ENCODE results near the gene RAB39A.

Gene RAB39A

DNA sequence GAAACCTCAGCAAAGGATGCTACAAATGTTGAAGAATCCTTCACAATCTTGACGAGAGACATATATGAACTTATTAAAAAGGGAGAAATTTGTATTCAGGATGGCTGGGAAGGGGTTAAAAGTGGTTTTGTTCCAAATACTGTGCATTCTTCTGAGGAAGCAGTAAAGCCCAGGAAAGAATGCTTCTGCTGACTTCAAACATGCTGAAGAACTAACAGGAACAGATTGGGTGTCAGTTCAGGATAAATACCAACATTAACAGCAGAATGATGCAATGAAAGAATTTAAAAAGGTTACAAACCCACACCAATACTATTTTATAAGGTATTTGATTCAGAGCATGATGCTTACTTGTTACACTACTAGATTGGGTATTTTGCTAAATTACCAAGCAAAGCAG is 33.9 kb downstream of the RAB39A start:
- DNase-seq (ENCODE audit: low spot score): no peak

DNA sequence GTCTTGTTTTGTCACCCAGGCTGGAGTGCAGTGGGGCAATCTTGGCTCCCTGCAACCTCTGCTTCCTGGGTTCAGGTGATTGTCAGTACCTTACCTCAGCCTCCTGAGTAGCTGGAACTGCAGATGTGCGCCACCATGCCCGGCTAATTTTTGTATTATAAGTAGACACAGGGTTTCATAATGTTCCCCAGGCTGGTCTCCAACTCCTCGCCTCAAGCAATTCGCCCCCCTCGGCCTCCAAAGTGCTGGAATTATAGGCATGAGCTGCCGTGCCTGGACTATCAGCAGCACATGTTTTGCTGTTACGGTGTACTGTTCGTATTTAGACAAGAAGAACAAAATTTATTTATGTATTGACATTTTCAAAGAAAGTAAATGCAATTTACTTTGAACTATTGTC is 34.8 kb downstream of the RAB39A start:
- no peak for DNase-seq (ENCODE audit: low spot score)

DNA sequence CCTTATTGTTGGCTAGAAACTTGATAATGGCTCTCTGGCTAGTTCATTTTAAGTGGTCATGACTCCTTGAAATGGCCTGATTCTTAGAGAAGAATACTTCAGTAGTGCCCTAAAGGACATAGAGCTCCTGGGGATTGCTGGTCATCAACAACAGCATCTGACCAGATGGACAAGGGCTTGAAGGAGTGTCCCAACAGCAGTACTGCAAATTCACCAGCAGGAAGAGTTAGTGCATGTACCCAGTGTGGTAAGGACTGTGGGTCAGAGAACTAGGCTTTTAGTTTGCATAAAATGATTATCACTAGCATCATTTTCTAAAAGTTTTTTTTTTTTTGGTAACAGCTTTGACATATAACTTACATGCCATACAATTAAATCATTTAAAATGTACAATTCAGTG is 41.0 kb downstream of the RAB39A start:
- DNase-seq (ENCODE audit: low spot score): no peak

DNA sequence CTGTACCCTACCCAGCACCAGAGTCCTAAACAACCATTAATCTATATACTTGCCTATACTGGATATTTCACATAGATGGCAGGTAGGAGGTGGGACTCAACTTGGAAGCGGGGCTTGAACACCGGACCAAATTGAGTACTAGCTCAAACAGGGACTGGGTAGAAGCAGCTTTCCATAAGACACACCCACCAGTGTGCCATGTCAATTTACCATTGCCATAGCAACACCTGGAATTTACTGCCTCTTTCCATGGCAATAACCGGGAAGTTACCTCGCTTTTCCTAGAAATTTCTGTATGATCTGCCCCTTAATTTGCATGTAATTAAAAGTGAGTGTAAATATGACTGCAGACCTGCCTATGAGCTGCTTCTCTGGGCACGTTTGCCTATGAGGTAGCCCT is 41.8 kb downstream of the RAB39A start:
- no peak for DNase-seq (ENCODE audit: low spot score)

DNA sequence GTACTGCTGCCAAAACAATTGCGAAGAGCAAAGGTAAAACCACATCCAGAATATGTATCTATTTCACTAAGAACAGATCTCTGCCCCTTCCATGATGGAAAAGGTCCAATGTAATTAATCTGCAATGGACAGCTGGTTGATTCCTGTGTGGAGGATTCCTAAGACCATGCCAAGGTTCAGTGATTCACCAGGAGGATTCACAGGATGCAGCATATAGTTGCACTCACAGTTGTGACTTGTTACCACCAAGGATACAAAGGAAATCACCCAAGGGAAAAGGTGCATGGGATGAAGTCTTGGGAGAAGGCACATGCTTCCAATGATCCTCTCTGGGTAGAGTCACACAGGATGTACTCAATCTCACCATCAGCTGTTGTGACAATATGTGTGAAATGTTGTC is 45.4 kb downstream of the RAB39A start:
- no peak for DNase-seq (ENCODE audit: low spot score)

DNA sequence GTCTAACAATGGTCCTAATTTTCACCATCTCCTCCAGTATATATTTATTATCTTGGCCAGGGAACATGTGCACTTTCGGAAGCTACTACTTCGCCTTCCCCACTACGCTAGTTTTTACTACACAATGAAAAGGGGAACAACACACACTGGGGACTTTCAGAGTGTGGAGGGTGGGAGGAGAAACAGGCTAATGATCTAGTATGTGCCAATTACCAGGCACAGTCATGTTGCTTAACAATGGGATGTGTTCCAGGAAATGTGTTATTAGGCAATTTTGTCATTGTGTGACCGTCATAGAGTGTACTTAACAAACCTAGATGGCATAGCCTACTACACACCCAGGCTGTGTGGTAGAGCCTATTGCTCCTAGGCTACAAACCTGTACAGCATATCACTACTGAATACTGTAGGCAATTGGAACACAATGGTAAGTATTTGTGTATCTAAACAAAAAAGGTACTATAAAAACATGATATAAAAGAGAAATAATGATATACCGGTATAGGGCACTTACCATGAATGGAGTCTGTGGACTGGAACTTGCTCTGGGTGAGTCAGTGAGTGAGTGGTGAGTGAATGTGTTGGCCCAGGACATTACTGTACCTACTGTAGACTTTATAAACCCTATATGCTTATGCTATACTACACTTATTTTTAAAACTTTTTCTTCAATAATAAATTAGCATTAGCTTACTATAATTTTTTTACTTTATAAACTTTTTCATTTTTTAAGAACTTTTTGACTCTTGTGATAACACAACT is 60.3 kb downstream of the RAB39A start:
- no peak for DNase-seq (ENCODE audit: low spot score)

DNA sequence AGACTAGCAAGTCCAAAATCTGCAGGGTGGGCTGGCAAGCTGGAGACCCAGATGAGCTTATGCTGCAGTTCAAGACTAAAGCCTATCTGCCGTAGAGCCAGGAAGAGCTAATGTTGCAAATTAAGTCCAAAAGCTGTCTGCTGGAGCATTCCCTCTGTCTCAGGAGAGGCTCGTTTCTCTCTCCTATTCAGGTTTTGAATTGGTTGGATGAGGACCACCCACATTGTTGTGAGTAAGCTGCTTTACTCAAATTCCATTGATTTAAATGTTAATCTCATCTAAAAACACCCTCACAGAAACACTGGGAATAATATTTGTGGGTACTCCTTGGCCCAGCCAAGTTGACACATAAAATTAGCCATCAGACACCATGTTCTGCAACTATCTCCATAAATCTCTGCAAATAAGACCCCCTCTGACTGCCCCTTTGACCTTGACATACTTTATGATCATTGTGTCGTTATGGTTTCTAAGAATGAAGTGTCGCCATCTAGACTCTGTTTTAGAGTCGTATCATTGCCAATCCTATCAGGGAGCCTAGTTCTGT is 63.7 kb downstream of the RAB39A start:
- no peak for DNase-seq (ENCODE audit: low spot score)

DNA sequence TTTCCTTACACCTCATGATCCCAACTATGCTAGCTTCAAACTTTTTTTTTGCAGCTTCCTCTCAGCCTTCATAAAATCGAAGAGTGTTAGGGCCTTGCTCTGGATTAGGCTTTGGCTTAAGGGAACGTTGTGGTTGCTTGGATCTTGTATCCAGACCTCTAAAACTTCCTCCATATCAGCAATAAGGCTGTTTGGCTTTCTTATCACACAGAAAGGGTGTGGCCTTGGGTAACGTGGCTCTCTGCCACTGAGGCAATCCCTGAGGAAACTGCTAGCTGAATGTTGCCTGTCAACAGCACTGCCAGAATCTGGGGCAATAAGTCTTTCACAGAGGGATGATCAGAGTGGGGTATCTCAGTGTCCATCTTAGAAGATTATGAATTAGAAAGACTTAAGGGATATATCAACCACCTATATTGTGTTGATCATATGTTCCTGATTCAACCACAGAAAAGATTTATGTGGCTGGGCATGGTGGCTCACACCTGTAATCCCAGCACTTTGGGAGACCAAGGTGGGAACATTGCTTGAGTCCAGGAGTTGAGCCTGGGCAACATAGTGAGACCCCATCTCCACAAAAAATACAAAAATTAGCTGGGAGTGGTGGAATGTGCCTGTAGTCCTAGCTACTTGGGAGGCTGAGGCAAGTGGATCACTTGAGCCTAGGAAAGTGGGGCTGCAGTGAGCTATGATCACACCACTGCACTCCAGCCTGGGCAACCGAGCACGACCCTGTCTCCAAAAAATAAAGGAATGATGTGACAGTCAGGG is 67.9 kb downstream of the RAB39A start:
- no peak for DNase-seq (ENCODE audit: low spot score)

DNA sequence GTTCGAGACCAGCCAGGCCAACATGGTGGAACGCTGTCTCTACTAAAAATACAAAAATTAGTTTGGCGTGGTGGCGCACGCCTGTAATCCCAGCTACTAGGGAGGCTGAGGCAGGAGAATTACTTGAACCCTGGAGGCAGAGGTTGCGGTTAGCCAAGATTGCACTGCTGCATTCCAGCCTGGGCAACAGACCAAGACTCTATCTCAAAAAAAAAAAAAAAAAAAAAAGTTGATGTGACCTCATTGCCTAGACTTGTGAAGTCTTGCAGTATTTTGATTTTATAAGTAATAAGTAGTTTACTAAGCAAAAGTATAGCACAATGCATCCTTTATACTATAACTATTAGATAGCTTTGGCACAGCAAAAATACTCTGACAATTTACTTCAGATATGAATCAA is 70.5 kb downstream of the RAB39A start:
- DNase-seq (ENCODE audit: low spot score): no peak

DNA sequence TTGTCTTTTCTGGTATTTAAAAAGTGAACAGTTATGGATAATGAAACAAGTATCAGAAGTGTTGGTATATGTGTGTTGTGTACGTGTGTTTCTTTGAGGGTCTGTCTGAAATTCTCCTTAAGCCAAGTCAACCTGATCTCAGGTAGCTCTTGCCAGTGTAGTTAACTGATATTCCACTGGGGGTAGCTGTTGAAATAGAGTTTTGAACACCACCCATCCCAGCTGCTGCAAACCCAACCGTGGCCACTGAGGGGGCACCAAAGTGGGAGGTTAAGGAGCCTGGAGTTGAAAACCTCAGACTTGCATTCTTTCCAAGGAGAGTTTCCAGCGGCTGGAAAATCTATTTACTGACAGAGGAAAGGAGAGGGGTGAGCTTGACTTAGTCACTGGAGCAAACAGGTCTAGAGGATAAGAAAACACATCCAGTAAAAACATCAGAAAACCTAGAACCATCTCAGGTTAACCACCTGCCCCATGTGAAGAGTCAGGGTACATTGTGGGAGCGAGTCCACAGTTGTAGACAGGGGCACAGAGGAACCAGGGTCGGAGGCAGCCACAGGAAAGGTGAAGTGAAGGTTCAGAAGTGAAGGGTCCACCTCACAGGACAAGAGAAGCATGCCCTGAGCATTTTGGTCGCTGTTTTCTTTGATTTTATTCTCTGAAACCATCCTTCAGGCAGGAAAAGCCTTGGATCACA is 71.7 kb downstream of the RAB39A start:
- DNase-seq (ENCODE audit: low spot score): peak; percentile 54

DNA sequence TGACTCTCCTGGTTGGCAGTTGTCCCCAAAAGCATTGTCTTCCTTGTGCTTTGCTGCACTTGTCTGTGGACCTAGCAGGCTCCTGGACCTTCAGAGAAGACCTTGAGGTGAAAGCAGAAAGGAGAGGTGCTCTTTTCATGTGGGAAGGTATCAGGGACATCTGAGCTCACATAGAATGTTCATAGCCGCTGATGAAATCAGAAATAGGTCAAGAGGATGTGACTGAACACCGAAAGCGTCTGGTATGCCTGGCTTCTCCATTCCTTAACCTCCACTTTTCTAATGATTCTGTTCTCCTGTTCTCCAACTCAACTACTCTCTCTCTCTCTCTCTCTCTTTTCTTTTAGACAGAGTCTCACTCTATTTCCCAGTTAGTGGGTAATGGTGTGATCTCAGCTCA is 74.2 kb downstream of the RAB39A start:
- DNase-seq (ENCODE audit: low spot score): no peak

DNA sequence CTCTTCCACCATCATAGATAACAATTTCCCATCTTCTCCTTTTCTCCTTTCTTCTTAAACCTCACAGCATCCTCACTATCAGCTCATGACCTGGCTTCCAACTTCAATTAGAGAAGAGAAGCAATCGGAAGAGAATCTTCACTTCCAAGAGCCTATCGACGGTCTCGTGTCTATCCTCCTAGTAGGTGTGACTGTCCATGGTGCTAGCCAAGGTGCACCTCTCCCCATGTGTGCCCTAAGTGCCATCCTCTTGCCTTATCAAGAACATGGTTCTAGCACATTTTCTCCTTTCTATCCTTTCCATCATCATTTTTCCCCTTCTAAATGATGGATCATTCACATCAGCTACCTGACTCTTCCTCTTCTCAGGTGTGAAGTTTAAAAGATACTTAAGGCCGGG is 75.4 kb downstream of the RAB39A start:
- no peak for DNase-seq (ENCODE audit: low spot score)

DNA sequence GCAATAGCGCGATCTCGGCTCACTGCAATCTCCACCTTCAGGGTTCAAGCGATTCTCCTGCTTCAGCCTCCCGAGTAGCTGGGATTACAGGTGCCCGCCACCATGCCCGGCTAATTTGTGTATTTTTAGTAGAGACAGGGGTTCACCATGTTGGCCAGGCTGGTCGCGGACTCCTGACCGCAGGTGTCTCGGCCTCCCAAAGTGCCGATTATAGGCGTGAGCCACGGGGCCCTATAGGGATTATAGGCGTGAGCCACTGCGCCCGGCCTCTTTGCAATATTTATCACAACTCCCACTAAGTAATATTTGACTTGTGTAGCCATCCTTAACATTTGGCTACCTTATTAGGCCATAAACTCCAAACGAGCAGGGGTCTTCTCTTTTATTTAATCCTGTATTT is 79.6 kb downstream of the RAB39A start:
- DNase-seq (ENCODE audit: low spot score): no peak

DNA sequence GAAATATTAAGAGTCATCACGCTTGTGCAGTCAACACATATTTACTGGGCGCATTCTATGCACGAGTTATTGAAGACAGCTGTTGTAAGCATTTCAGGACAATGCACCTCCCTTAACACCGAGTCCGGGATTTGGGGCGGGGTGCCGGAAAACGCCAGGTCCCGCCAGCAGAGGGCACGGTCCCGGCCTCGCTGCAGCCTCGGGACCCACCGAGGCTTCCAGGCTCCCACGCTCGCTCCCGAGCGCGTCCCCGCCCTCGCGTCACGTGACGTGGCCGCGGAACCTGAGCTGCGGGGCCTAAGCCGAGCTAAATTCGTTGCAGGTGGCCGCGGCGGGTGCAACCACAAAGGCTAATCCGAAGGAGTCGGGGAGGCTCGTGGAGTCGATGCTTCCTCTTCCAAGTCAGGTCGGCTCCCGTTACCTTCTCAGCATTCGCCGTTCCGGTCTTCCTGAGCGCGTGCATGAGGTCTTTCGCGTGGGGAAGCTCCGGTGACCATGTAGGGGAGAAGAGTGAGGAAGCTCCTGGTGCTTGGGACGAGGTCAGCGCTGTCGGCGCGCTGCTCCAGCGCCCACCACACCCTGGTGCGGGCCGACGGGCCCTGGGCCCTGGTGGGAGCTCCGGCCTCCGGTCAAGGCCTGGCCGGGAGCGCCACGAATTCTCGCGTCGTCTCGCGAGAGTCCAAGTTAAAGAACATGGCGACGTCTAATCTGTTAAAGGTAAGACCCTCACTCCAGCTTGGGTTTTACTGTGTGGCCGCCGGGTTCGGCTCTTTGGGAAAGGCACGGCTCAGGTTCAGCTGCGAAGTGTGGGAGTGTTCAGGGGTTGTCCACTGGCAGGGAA is 80.6 kb downstream of the RAB39A start, which contains the start of gene CUL5:
Gene CUL5, plus strand, starts transcription at position 243 of the 841 bp plus-strand sequence. Its CDS starts 451 bp downstream, at position 694.
- peak; percentile 51 for DNase-seq (ENCODE audit: low spot score)

DNA sequence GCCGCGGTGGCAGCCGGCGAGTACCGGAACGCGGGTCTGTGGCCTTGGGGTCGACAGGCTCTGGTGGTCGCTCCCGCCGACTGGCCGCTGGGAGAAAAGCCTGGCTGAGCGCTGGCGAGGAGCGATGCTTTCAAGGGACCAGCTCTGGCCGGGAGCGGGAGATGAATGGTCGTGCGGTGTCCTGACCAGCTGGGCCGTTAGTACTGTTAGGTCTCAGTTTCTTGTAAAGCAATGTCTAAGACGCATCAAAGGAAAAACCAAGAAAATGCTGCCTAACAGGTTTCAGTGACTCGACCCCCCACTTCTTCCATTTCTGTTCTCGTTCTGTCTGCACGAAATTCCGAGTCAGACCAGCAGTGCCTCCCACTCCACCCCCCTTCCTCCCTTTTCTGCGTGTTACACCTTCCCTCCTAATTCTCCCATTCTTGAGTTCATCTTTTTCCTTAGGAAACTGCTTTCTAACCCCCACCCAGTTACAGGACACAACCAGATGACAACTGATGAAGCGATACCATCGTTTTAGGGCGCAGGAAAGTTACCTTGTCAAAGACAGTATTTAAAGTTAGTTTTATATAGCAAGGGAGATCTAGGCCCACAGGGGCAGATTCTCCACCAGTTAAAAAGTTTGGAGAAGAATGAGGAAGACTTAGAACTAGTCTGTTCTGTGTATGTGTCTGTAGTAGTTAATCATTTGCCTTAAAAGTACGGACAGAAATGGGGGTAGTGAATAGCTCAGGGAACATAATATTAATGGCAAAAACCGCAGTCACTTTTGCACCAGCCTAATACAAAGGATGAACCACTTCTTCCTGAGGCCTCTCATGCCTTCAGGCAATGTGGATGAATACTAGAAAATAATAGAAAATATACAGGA is 81.5 kb downstream of the RAB39A start:
- DNase-seq (ENCODE audit: low spot score): no peak

DNA sequence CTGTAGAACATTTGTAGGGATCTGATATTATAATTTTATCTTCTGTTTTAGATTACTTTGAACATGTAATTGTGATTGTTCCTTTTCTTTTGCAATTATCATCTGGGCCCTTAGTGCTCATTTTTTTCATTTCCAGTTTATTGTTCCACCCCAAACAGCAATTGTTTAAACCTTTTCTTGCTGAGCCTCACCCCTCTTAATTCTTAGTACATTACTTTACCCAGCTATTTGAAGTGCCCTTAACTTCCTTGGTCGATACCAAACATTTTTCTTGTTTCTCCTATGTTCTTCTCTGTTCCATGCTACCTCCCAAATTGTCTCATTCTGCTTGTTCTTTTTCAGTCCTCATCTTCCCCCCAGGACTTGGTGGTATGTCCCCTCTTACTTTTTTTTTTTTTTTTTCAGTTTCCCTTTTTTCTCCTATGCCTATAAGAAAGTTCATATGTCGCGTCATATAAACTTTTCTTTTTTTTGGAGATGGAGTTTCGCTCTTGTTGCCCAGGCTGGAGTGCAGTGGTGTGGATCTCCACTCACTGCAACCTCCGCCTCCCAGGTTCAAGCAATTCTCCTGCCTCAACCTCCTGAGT is 84.0 kb downstream of the RAB39A start:
- DNase-seq (ENCODE audit: low spot score): no peak
